Measurements from ENCODE around the gene MMP20.

Gene MMP20

DNA sequence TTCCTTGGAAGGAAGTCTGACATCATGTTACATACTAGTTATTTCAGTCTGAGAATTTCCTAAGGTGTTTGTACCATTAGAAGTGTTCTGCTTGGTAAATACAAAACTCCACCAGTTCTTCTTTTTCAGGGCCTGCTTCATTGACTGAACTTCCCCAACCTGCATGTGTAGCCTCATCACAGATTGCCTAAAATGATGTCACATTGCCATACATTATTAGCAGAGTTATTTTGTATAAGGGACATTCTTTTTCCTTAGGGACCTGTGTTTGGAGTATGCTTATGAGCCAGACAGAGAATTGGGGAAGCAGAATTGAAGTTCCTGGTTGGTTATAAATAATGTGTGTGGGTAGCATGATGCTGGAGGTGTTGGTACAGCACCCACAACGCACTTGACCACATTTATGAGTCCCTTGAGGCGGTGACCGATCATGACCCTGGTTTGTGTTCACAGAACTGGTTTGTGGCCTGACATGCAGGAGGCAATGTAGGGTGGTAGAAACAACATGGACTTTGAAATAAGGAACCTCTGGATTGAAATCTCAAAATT lies 78.1 kb downstream of the MMP20 start:
- no peak for TF ChIP-seq CTCF (IDR thresholded peaks at IDR 0.05; ENCODE audit: extremely low read depth, insufficient read depth, missing control alignments)
- DNase-seq (ENCODE audit: low spot score) = no peak
- in situ Hi-C loops (cut with MboI; ENCODE audit: low pct_unique_long_range_greater_than_20kb, low sequenced_read_pairs, unreplicated experiment) = no loop called here

GRCh38 chr11:102546427-102546826 lies 78.7 kb downstream of the MMP20 start:
- TF ChIP-seq CTCF (IDR thresholded peaks at IDR 0.05; ENCODE audit: extremely low read depth, insufficient read depth, missing control alignments) = no peak
- in situ Hi-C loops (cut with MboI; ENCODE audit: low pct_unique_long_range_greater_than_20kb, low sequenced_read_pairs, unreplicated experiment) = no loop called here
- peak; percentile 27 for DNase-seq (ENCODE audit: low spot score)

DNA sequence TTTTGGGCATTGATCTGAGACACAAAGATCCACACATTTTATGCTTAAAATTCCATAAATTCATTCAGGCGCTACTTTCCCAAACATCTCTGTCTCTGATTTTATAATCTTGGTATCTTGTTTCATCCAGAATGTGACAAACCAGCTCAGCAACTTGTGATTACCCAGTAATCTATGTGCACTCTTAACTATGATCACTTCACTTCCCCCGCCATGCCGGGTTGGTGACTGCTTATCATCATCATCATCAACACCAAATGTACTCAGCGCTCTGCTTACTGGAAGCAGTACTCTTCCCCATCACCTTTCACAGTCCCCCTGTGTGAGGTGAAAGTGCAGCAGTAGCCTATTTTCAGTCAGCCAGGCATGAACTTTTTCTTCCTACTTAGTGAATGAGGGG lies 79.4 kb downstream of the MMP20 start:
- TF ChIP-seq CTCF (IDR thresholded peaks at IDR 0.05; ENCODE audit: extremely low read depth, insufficient read depth, missing control alignments) = no peak
- in situ Hi-C loops (cut with MboI; ENCODE audit: low pct_unique_long_range_greater_than_20kb, low sequenced_read_pairs, unreplicated experiment) = no loop called here
- DNase-seq (ENCODE audit: low spot score) = no peak

DNA sequence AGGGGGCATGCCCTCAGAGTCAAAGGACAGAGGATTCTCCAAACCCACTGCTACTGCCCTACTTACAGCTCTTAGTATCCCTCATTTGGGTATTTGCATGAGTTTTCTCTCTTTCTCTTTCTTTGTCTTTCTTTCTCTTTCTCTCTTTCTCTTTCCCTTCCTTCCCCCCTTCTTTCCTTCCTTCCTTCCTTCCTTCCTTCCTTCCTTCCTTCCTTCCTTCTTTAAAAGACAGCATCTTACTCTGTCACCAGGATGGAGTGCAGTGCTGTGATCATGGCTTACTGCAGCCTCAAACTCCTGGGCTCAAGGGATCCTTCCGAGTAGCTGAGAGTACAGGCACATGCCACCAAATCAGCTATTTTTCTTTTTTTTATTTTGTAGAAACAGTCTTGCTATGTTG lies 80.5 kb downstream of the MMP20 start:
- in situ Hi-C loops (cut with MboI; ENCODE audit: low pct_unique_long_range_greater_than_20kb, low sequenced_read_pairs, unreplicated experiment) = no loop called here
- no peak for DNase-seq (ENCODE audit: low spot score)
- no peak for TF ChIP-seq CTCF (IDR thresholded peaks at IDR 0.05; ENCODE audit: extremely low read depth, insufficient read depth, missing control alignments)

- in situ Hi-C loops (cut with MboI; ENCODE audit: low pct_unique_long_range_greater_than_20kb, low sequenced_read_pairs, unreplicated experiment) = no loop called here
Observed at GRCh38 chr11:102539567-102539966, 85.6 kb downstream of the MMP20 start.

GRCh38 chr11:102538932-102539331 lies 86.2 kb downstream of the MMP20 start:
- DNase-seq (ENCODE audit: low spot score) = no peak
- in situ Hi-C loops (cut with MboI; ENCODE audit: low pct_unique_long_range_greater_than_20kb, low sequenced_read_pairs, unreplicated experiment) = no loop called here
- no peak for TF ChIP-seq CTCF (IDR thresholded peaks at IDR 0.05; ENCODE audit: extremely low read depth, insufficient read depth, missing control alignments)

More at GRCh38 chr11:102539567-102539966, 85.6 kb downstream of the MMP20 start:
- no peak for DNase-seq (ENCODE audit: low spot score)
- TF ChIP-seq CTCF (IDR thresholded peaks at IDR 0.05; ENCODE audit: extremely low read depth, insufficient read depth, missing control alignments) = no peak

All from GM13977 (cell line).